Measurements from ENCODE around the gene TTLL7.

DNA sequence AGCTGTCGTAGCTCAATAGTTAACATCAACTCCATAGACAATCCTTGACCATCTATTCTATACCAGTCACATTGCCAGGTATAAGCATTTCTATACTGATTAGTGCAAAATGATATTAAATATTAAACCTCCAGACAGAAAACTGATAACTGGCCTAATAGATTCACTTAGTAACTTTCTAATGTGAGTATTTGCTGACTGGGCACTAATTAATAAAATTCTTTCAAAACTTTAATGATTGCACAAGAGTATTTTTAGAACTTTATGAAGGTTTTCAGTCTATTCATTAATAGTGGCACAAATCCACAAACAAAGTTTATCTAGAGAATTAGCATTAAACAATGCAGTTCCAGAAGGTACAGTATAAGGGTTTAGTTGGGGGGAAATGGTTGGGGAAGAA lies 79.1 kb downstream of the TTLL7 start:
- TF ChIP-seq, protein P1, sequence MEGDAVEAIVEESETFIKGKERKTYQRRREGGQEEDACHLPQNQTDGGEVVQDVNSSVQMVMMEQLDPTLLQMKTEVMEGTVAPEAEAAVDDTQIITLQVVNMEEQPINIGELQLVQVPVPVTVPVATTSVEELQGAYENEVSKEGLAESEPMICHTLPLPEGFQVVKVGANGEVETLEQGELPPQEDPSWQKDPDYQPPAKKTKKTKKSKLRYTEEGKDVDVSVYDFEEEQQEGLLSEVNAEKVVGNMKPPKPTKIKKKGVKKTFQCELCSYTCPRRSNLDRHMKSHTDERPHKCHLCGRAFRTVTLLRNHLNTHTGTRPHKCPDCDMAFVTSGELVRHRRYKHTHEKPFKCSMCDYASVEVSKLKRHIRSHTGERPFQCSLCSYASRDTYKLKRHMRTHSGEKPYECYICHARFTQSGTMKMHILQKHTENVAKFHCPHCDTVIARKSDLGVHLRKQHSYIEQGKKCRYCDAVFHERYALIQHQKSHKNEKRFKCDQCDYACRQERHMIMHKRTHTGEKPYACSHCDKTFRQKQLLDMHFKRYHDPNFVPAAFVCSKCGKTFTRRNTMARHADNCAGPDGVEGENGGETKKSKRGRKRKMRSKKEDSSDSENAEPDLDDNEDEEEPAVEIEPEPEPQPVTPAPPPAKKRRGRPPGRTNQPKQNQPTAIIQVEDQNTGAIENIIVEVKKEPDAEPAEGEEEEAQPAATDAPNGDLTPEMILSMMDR (IDR thresholded peaks at IDR 0.05), result no peak
- TF ChIP-seq POLR2A (IDR thresholded peaks at IDR 0.05), result no peak
